CD4-positive, alpha-beta T cell (primary cell): Measurements from ENCODE around the gene MACROD2. TPM values are rescaled to one million over a fixed set of nuclear protein-coding genes. Genes with fewer than 3 reads are reported as not detected.

Experiments used
- ATAC-seq: fragments of 200-7000 bp; cut with Tn5 transposase; one replicate; pipeline ENCODE4 v1.10.0; 2022; ENCODE audit warnings: mild to moderate bottlenecking; ENCODE audit not compliant: poor library complexity
- CTCF ChIA-PET: fragments of 350-600 bp; sonication (Branson Sonifier 250); formaldehyde crosslinking; loops from one replicate; lab custom pipeline; 2021; ENCODE audit warnings: antibody characterized with exemption, inconsistent platforms; lab: Charles Lee
- POLR2A ChIA-PET: fragments of 350-600 bp; sonication (Branson Sonifier 250); formaldehyde crosslinking; loops from one replicate; lab custom pipeline; 2021; ENCODE audit warnings: antibody characterized with exemption, inconsistent platforms; lab: Charles Lee
- DNase-seq, 14 experiments: peaks; one replicate each; pipeline ENCODE4 v3.0.0-alpha.2; 2013 to 2020; ENCODE audit warnings: mixed read lengths in 2 of 14
- H3K27ac ChIP-seq, 2 donors: one replicate each; pipeline versions ENCODE4 v1.5.1 to v1.7.0; 2013; ENCODE audit warnings: low read length in 2 of 2, low read depth in 1 of 2, mild to moderate bottlenecking in 1 of 2
- H3K27me3 ChIP-seq, 2 experiments: 1 replicate in 1 of 2; 2 replicates in 1 of 2; pipeline versions ENCODE4 v1.6.1 to v1.7.0; 2013; ENCODE audit warnings: low read length in 2 of 2, control low read depth in 1 of 2, mild to moderate bottlenecking in 1 of 2, moderate library complexity in 1 of 2; ENCODE audit not compliant: insufficient read depth in 2 of 2, control insufficient read depth in 1 of 2
- H3K36me3 ChIP-seq: one replicate; pipeline ENCODE4 v1.6.1; 2013; ENCODE audit warnings: low read length, control low read depth; ENCODE audit not compliant: insufficient read depth
- H3K4me1 ChIP-seq: one replicate; pipeline ENCODE4 v1.6.1; 2013; ENCODE audit warnings: low read length, control low read depth; ENCODE audit not compliant: insufficient read depth
- H3K4me3 ChIP-seq: one replicate; pipeline ENCODE4 v1.5.1; 2013; ENCODE audit warnings: mild to moderate bottlenecking, low read length, moderate library complexity
- H3K9me3 ChIP-seq, 2 experiments: 1 replicate in 1 of 2; 2 replicates in 1 of 2; pipeline versions ENCODE4 v1.6.1 to v1.7.0; 2013; ENCODE audit warnings: low read length in 2 of 2, mild to moderate bottlenecking in 2 of 2, control low read depth in 1 of 2, moderate library complexity in 1 of 2; ENCODE audit not compliant: control insufficient read depth in 1 of 2, insufficient read depth in 1 of 2
- H3K27ac Mint-ChIP-seq: one replicate; pipeline ENCODE4 v1.8.0; 2020; ENCODE audit warnings: mixed read lengths
- H3K27me3 Mint-ChIP-seq: one replicate; pipeline ENCODE4 v1.8.0; 2021; ENCODE audit warnings: mixed read lengths
- H3K36me3 Mint-ChIP-seq: one replicate; pipeline ENCODE4 v1.8.0; 2021; ENCODE audit warnings: low read depth, mixed read lengths
- H3K4me1 Mint-ChIP-seq: one replicate; pipeline ENCODE4 v1.8.0; 2021; ENCODE audit warnings: low read depth, mixed read lengths
- H3K4me3 Mint-ChIP-seq: one replicate; pipeline ENCODE4 v1.8.0; 2020; ENCODE audit warnings: mild to moderate bottlenecking, mixed read lengths
- H3K9me3 Mint-ChIP-seq: one replicate; pipeline ENCODE4 v1.8.0; 2020; ENCODE audit warnings: mixed read lengths
- intact Hi-C, 2 experiments: fragments of 100-400 bp; cut with DNase I in 1 of 2; cut with micrococcal nuclease in 1 of 2; formaldehyde crosslinking; loops; one replicate each; pipeline versions ENCODE4 v1.15.1 to v1.9.0; 2023 to 2025; cut with DNase I, micrococcal nuclease
- total RNA-seq, 174 experiments: library from RNA in 2 of 174; stranded (reverse) in 2 of 174; gene quantifications; one replicate each; pipeline ENCODE4 v1.2.3 and lab custom pipeline; 2021 to 2026
- TF ChIP-seq, protein P1 (sequence below): fragments of 200-600 bp; IDR thresholded peaks from one replicate; pipeline ENCODE4 v1.8.0; 2022; ENCODE audit warnings: antibody characterized with exemption, mild to moderate bottlenecking

Gene MACROD2
- total RNA-seq, 2 experiments from 2014 or later = not detected

DNA sequence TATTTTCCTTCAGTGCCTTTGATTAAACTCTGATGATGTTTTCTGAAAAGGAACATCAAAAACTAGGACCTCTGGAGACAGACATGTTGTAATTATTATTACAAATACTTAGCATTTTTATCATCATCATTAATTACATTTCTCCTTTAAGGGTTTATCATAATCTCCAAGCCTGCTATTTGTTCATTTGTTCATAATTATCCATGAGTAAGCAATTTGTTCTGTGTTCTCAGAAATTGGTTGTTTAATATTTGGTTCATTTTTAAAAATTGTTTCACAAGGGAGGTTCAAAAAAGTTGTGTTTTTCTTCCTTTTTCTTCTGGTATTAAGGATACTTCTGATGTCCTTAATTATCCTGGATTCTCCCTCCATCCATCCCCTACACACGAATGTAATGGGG, 1192.3 kb downstream of the MACROD2 start:
- ATAC-seq = no peak
- ChIA-PET POLR2A (no interaction called here), CTCF (no interaction called here)
- no peaks in the 10 kb centered on the region for H3K36me3 Mint-ChIP-seq
- no peak overlapping the region for H3K27ac Mint-ChIP-seq
- no peaks in the 10 kb centered on the region for H3K27me3 ChIP-seq
- H3K4me1 ChIP-seq = no peaks in the 10 kb centered on the region
- no peaks in the 10 kb centered on the region for H3K4me1 Mint-ChIP-seq
- H3K4me3 ChIP-seq = no peak overlapping the region
- H3K27me3 Mint-ChIP-seq = no peaks in the 10 kb centered on the region
- no peak overlapping the region for H3K4me3 Mint-ChIP-seq
- H3K9me3 ChIP-seq = peaks cover 0 to 8% of the 10 kb centered on the region in 2 experiments
- no peaks in the 10 kb centered on the region for H3K36me3 ChIP-seq
- H3K9me3 Mint-ChIP-seq = no peaks in the 10 kb centered on the region
- no peak for DNase-seq
- TF ChIP-seq, protein P1, sequence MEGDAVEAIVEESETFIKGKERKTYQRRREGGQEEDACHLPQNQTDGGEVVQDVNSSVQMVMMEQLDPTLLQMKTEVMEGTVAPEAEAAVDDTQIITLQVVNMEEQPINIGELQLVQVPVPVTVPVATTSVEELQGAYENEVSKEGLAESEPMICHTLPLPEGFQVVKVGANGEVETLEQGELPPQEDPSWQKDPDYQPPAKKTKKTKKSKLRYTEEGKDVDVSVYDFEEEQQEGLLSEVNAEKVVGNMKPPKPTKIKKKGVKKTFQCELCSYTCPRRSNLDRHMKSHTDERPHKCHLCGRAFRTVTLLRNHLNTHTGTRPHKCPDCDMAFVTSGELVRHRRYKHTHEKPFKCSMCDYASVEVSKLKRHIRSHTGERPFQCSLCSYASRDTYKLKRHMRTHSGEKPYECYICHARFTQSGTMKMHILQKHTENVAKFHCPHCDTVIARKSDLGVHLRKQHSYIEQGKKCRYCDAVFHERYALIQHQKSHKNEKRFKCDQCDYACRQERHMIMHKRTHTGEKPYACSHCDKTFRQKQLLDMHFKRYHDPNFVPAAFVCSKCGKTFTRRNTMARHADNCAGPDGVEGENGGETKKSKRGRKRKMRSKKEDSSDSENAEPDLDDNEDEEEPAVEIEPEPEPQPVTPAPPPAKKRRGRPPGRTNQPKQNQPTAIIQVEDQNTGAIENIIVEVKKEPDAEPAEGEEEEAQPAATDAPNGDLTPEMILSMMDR = no peak
- intact Hi-C loops = no loop called here
- H3K27ac ChIP-seq = no peak overlapping the region

DNA sequence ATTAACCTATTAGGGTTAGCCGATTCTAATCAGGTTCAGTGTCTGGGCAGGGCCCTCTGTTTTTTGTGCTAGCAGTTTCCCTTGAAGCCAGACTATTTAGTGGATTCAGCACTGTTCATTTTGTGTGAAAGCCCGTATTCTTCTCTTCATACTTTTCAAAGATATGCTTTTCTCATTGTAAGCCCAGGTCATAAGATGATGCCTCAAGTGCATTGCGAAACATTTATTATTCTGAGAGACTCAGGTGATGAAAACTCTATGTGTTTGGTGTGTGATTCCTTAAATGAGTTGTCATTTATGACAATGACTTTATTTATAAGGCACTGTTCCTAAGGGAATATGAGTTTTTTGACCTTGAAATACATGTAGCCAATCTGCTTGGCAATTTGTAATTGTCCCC, 1193.1 kb downstream of the MACROD2 start:
- intact Hi-C loops = no loop called here
- no peak for DNase-seq
- no peak overlapping the region for H3K4me3 Mint-ChIP-seq
- POLR2A ChIA-PET = no interaction called here
- Histone ChIP-seq H3K9me3 (peaks cover 0 to 8% of the 10 kb centered on the region in 2 experiments), H3K27ac (no peak overlapping the region), H3K36me3 (no peaks in the 10 kb centered on the region), H3K4me3 (no peak overlapping the region), H3K27me3 (no peaks in the 10 kb centered on the region), H3K4me1 (no peaks in the 10 kb centered on the region)
- TF ChIP-seq, protein P1 = no peak
- no peaks in the 10 kb centered on the region for H3K4me1 Mint-ChIP-seq
- no peaks in the 10 kb centered on the region for H3K36me3 Mint-ChIP-seq
- no peak overlapping the region for H3K27ac Mint-ChIP-seq
- ATAC-seq = no peak
- no peaks in the 10 kb centered on the region for H3K27me3 Mint-ChIP-seq
- H3K9me3 Mint-ChIP-seq = no peaks in the 10 kb centered on the region
- CTCF ChIA-PET = no interaction called here

DNA sequence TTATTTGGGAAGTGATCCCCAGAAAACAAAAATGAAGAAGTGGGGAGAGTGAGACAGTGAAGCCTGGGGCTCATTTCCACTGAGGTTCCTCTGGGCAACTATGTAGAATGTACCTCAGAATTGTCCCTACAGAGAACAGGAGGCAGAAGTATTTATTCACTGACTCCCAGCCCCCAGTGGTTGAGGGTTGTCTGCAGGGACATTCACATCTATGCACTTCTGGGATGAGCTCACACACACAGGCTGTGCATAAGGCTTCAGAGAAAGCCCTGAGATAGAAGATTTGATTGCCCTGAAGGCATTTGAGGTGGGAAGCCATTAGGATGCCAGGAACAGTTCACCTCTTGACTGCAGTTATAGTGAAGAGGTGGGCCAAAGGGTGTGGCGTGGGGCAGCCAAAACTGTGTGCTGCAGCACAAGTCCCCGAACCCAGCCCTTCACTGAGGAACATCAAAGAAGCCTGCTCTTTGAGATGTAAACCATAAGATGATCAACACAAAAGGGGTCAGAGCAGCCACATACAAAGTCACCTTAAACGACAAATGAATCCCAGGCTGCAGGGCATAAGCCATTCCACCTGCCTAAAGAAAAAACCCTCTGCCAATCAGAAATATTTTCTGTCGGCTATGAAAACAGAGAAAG, 1195.9 kb downstream of the MACROD2 start:
- no peaks in the 10 kb centered on the region for H3K27me3 Mint-ChIP-seq
- DNase-seq (no peak), ATAC-seq (no peak)
- H3K27ac ChIP-seq = no peak overlapping the region
- H3K27me3 ChIP-seq = no peaks in the 10 kb centered on the region
- H3K36me3 Mint-ChIP-seq = no peaks in the 10 kb centered on the region
- H3K9me3 Mint-ChIP-seq = peaks cover 3% of the 10 kb centered on the region
- no peaks in the 10 kb centered on the region for H3K4me1 ChIP-seq
- no peak overlapping the region for H3K4me3 ChIP-seq
- intact Hi-C loops = no loop called here
- H3K4me1 Mint-ChIP-seq = no peaks in the 10 kb centered on the region
- ChIA-PET POLR2A (no interaction called here), CTCF (no interaction called here)
- TF ChIP-seq, protein P1 = no peak
- H3K27ac Mint-ChIP-seq = no peak overlapping the region
- no peak overlapping the region for H3K4me3 Mint-ChIP-seq
- peaks cover 0 to 8% of the 10 kb centered on the region in 2 experiments for H3K9me3 ChIP-seq
- no peaks in the 10 kb centered on the region for H3K36me3 ChIP-seq
